HEK293T (cell line): ENCODE results near the gene DNAJC15.

ENCODE experiments used
- CTCF ChIA-PET: fragments of 350-600 bp; formaldehyde crosslinking; extraction: SDS; loops from one replicate; lab custom pipeline; 2021; ENCODE audit warnings: antibody characterized with exemption, inconsistent platforms; lab: Yijun Ruan, JAX
- POLR2A ChIA-PET: fragments of 350-600 bp; formaldehyde crosslinking; extraction: SDS; loops from one replicate; lab custom pipeline; 2020; ENCODE audit warnings: antibody characterized with exemption, inconsistent platforms; lab: Yijun Ruan, JAX
- DNase-seq: peaks from one replicate; pipeline ENCODE4 v3.0.0; 2012; ENCODE audit warnings: mixed read lengths; ENCODE audit errors: extremely low spot score
- ARNT ChIP-seq: fragments of 450-650 bp; IDR thresholded peaks from 2 replicates; pipeline ENCODE4 v1.6.1; 2017; ENCODE audit warnings: mild to moderate bottlenecking
- BHLHE40 ChIP-seq: fragments of 450-650 bp; IDR thresholded peaks from 2 replicates; pipeline ENCODE4 v1.6.1; 2016; ENCODE audit warnings: mild to moderate bottlenecking, moderate library complexity, borderline replicate concordance
- CTBP1 ChIP-seq: fragments of 450-650 bp; IDR thresholded peaks from 2 replicates; pipeline ENCODE4 v1.6.1; 2016; ENCODE audit warnings: borderline replicate concordance
- ELF4 ChIP-seq: fragments of 450-650 bp; IDR thresholded peaks from 2 replicates; pipeline ENCODE4 v1.6.1; 2017; ENCODE audit warnings: antibody characterized with exemption
- FOXA1 ChIP-seq: fragments of 450-650 bp; IDR thresholded peaks from 2 replicates; pipeline ENCODE4 v1.6.1; 2016; ENCODE audit warnings: mild to moderate bottlenecking
- FOXK2 ChIP-seq: fragments of 450-650 bp; IDR thresholded peaks from 2 replicates; pipeline ENCODE4 v1.6.1; 2016; ENCODE audit warnings: mild to moderate bottlenecking
- FOXM1 ChIP-seq: fragments of 450-650 bp; IDR thresholded peaks from 2 replicates; pipeline ENCODE4 v1.6.1; 2017; ENCODE audit warnings: mild to moderate bottlenecking, borderline replicate concordance
- HDGF ChIP-seq: fragments of 450-650 bp; IDR thresholded peaks from 2 replicates; pipeline ENCODE4 v1.6.1; 2017; ENCODE audit warnings: antibody characterized with exemption, borderline replicate concordance
- L3MBTL2 ChIP-seq: fragments of 450-650 bp; conservative IDR thresholded peaks from 2 replicates; pipeline ENCODE4 v1.6.1; 2016; ENCODE audit warnings: mild to moderate bottlenecking
- LEF1 ChIP-seq: fragments of 450-650 bp; IDR thresholded peaks from 2 replicates; pipeline ENCODE4 v1.6.1; 2017; ENCODE audit warnings: mild to moderate bottlenecking, borderline replicate concordance
- NFRKB ChIP-seq: fragments of 450-650 bp; IDR thresholded peaks from 2 replicates; pipeline ENCODE4 v1.6.1; 2016; ENCODE audit warnings: mild to moderate bottlenecking, moderate library complexity
- SP1 ChIP-seq: fragments of 450-650 bp; IDR thresholded peaks from 2 replicates; pipeline ENCODE4 v1.6.1; 2017
- SUZ12 ChIP-seq: fragments of 450-650 bp; IDR thresholded peaks from 2 replicates; pipeline ENCODE4 v1.6.1; 2016; ENCODE audit warnings: mild to moderate bottlenecking
- TARDBP ChIP-seq: fragments of 450-650 bp; IDR thresholded peaks from 2 replicates; pipeline ENCODE4 v1.6.1; 2016
- ZNF384 ChIP-seq: fragments of 450-650 bp; IDR thresholded peaks from 2 replicates; pipeline ENCODE4 v1.6.1; 2016
- TF ChIP-seq, protein P1 (sequence below): fragments of 450-650 bp; IDR thresholded peaks from 2 replicates; pipeline ENCODE4 v1.6.1; 2016

The DNAJC15 gene

DNA sequence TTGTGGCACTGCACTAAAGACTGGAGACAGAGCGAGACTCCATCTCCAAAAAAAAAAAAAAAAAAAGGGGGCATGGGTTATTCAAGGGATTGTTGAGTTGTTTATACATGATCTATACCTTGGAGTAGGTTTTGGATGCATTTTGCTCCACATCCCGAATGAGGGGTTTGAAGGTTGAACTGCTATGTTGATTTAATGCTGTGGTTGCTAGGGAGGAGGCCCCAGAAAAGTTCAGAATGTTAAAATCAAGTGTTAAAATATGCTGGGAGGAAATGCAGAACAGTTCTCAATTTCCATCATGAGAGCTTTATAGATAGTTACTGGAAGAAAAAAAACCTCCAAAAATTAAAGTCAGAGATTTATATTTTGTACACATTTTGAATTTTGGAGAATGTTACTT lies 116.5 kb downstream of the DNAJC15 start:
- ChIA-PET CTCF (no interaction called here), POLR2A (no interaction called here)
- DNase-seq, result no peak
- no peak for TF ChIP-seq ZNF384

- TF ChIP-seq CTBP1 (no peak), BHLHE40 (no peak), L3MBTL2 (no peak), HDGF (no peak), LEF1 (no peak), TARDBP (no peak), FOXA1 (no peak), SP1 (no peak), FOXM1 (no peak), FOXK2 (no peak), SUZ12 (no peak), ARNT (no peak), ELF4 (no peak), ZNF384 (no peak), NFRKB (no peak)
- TF ChIP-seq, protein P1, sequence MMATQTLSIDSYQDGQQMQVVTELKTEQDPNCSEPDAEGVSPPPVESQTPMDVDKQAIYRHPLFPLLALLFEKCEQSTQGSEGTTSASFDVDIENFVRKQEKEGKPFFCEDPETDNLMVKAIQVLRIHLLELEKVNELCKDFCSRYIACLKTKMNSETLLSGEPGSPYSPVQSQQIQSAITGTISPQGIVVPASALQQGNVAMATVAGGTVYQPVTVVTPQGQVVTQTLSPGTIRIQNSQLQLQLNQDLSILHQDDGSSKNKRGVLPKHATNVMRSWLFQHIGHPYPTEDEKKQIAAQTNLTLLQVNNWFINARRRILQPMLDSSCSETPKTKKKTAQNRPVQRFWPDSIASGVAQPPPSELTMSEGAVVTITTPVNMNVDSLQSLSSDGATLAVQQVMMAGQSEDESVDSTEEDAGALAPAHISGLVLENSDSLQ, result no peak
- ChIA-PET POLR2A (no interaction called here), CTCF (no interaction called here)
- no peak for DNase-seq
These were observed 117.6 kb downstream of the DNAJC15 start for GRCh38 chr13:43140985-43141384.

DNA sequence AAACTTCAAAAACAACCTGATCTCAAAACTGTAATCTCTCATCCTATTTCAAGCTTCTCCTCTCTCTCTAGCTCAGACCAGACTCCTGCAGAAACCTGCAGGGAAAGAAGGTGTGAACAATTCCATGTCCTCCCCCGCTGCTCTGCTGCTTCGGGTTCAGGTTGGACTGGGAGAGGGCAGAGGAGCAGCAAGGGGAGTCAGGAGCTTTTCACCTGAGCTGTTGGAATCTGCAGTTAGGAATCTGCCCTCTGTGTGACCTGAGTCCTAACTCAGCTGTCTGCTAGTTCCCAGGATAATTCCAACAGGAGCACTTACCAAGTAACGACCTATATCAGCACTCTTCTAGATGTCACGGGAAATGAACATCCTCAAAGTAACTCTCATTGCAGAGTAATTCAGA lies 118.3 kb downstream of the DNAJC15 start:
- ChIA-PET CTCF (no interaction called here), POLR2A (no interaction called here)
- no peak for TF ChIP-seq FOXK2
- no peak for TF ChIP-seq FOXA1
- no peak for TF ChIP-seq TARDBP
- no peak for TF ChIP-seq LEF1
- TF ChIP-seq CTBP1, result no peak
- DNase-seq, result no peak

- no peak for TF ChIP-seq NFRKB
- TF ChIP-seq L3MBTL2, result no peak
- no peak for TF ChIP-seq ELF4
- no peak for TF ChIP-seq CTBP1
- TF ChIP-seq, protein P1, result no peak
- TF ChIP-seq ARNT, result no peak
- no peak for TF ChIP-seq LEF1
- TF ChIP-seq SUZ12, result no peak
- ChIA-PET POLR2A (no interaction called here), CTCF (no interaction called here)
- DNase-seq, result no peak
These were observed 120.2 kb downstream of the DNAJC15 start for GRCh38 chr13:43143591-43143990.

- CTCF ChIA-PET, result no interaction called here
- no peak for DNase-seq
- POLR2A ChIA-PET, result no interaction called here
- TF ChIP-seq, protein P1, result no peak
- TF ChIP-seq TARDBP, result no peak
- TF ChIP-seq NFRKB, result no peak
- TF ChIP-seq FOXA1, result no peak
- no peak for TF ChIP-seq FOXK2
- TF ChIP-seq ELF4, result no peak
- no peak for TF ChIP-seq ARNT
- TF ChIP-seq SP1, result no peak
- no peak for TF ChIP-seq SUZ12
- TF ChIP-seq HDGF, result no peak
- no peak for TF ChIP-seq FOXM1
- no peak for TF ChIP-seq L3MBTL2
These were observed 122.3 kb downstream of the DNAJC15 start for GRCh38 chr13:43145534-43146196.

- ChIA-PET POLR2A (no interaction called here), CTCF (no interaction called here)
- TF ChIP-seq HDGF (no peak), FOXK2 (no peak), FOXM1 (no peak), BHLHE40 (no peak), SUZ12 (no peak), SP1 (no peak), ELF4 (no peak), ARNT (no peak), L3MBTL2 (no peak), FOXA1 (no peak)
- TF ChIP-seq, protein P1, result no peak
- no peak for DNase-seq
These were observed 123.0 kb downstream of the DNAJC15 start for GRCh38 chr13:43146400-43146799.
